C4-2B (cell line): ENCODE results near the gene CEP68.

ENCODE experiments used
- ZFX ChIP-seq: fragments of 450-650 bp; IDR thresholded peaks from 2 replicates; pipeline ENCODE4 v1.6.1; 2017
- TF ChIP-seq, protein P1 (sequence below): fragments of 450-650 bp; conservative IDR thresholded peaks from 2 replicates; pipeline ENCODE4 v1.5.1; 2017; ENCODE audit warnings: mild to moderate bottlenecking

DNA sequence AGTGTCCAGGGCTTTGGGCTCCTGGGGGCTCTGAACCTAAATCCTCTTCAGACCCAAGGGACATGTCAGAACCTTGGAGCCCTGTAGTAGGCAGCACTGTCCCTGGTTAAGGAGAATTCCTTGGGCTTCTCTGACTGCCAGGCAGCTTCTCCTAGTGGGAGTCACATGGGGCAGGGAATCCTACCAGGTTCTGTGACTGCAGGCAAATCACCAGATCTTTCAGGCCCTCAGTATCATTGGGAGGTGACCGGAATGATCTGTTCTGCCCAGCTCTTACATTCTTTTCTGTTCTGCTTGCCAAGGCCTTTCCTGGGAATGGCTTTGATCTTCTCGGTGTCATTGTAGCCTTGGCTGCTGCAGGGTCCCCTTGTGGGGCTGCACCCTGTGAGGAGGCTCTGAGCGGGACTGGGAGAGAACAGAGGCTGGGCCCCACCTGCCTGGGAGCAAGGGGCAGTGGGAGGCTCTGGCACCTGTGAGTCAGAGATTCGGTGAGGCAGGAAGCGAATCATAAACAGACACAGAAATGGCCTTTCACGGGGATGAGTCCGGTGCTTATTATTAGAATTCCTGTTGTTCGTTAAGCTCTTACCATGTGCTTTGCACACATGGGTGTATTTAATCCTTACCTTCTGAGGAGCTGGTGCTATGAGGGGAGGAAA is 14.1 kb downstream of the CEP68 start:
- TF ChIP-seq, protein P1, sequence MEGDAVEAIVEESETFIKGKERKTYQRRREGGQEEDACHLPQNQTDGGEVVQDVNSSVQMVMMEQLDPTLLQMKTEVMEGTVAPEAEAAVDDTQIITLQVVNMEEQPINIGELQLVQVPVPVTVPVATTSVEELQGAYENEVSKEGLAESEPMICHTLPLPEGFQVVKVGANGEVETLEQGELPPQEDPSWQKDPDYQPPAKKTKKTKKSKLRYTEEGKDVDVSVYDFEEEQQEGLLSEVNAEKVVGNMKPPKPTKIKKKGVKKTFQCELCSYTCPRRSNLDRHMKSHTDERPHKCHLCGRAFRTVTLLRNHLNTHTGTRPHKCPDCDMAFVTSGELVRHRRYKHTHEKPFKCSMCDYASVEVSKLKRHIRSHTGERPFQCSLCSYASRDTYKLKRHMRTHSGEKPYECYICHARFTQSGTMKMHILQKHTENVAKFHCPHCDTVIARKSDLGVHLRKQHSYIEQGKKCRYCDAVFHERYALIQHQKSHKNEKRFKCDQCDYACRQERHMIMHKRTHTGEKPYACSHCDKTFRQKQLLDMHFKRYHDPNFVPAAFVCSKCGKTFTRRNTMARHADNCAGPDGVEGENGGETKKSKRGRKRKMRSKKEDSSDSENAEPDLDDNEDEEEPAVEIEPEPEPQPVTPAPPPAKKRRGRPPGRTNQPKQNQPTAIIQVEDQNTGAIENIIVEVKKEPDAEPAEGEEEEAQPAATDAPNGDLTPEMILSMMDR = no peak
- TF ChIP-seq ZFX = no peak
